Measurements from ENCODE around the gene DHRS4L2. TPM values are rescaled to one million over a fixed set of nuclear protein-coding genes. Genes with fewer than 3 reads are reported as not detected.
"Not testable (repeated sequence)": the region's sequence is repeated elsewhere in the genome, so short reads cannot be mapped to it uniquely, and the experiment has no call there.

Gene DHRS4L2
- total RNA-seq, 2 donors from 2014 or later, result 15.8 to 17.9 TPM

DNA sequence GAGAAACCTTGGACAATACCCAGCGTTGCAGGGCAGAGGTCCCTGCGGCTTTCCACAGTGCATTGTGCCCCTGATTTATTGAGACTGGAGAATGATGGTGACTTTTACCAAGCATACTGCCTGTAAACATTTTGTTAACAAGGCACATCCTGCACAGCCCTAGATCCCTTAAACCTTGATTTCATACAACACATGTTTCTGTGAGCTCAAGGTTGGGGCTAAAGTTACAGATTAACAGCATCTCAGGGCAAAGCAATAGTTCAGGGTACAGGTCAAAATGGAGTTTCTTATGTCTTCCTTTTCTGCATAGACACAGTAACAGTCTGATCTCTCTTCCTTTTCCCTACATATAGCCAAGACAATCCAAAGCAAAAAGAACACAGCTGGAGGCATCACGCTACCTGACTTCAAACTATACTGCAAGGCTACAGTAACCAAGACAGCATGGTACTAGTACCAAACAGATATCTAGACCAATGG lies 36.2 kb downstream of the DHRS4L2 start:
- not testable (repeated sequence) for H3K27ac Mint-ChIP-seq; H3K4me3 Mint-ChIP-seq; ATAC-seq (replicated peaks); H3K9me3 Mint-ChIP-seq; H3K36me3 Mint-ChIP-seq (ENCODE audit: low read depth); H3K4me1 Mint-ChIP-seq; H3K27me3 Mint-ChIP-seq

GRCh38 chr14:24029687-24030086 lies 41.0 kb downstream of the DHRS4L2 start:
- not testable (repeated sequence) for H3K9me3 Mint-ChIP-seq; H3K36me3 Mint-ChIP-seq (ENCODE audit: low read depth)

GRCh38 chr14:24031331-24031730 lies 42.6 kb downstream of the DHRS4L2 start:
- not testable (repeated sequence) for H3K4me1 Mint-ChIP-seq; H3K27ac Mint-ChIP-seq; H3K9me3 Mint-ChIP-seq; ATAC-seq (replicated peaks); H3K36me3 Mint-ChIP-seq (ENCODE audit: low read depth); H3K27me3 Mint-ChIP-seq; H3K4me3 Mint-ChIP-seq

More at GRCh38 chr14:24029687-24030086, 41.0 kb downstream of the DHRS4L2 start:
- H3K27me3 Mint-ChIP-seq; H3K27ac Mint-ChIP-seq; H3K4me1 Mint-ChIP-seq; H3K4me3 Mint-ChIP-seq; ATAC-seq (replicated peaks): not testable (repeated sequence)

DNA sequence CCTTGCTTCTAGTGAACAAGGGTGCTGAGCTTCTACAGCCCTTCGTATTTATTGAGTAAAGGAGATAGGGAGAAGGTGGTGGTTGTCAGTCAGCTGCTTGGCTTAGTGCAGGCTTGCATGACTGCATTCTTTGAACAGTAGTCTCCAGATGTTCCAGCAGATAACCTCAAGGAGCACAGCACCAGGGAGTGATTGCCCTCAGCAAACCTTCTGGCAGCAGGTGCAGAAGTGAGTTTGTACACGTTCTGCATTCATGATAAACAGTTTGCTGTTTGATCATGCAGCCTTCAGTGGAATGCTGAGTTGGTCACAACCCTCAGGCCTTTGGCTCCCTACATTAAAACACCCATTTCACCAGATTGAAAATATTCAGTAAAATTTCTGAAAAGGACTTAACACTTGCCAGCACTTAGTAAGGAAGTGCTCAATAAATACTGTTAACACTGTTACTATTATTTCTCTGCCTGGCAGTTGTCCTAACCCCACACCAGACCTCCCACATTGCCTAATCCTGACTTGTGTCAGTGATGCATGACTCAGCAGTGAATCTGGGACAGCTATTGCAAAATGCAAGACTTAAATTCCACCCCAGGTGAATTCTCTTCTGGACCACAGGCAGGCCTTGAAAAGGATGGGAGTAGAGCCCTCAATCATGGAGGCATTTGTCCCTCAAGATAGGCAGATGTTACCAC lies 44.1 kb downstream of the DHRS4L2 start:
- no peak overlapping the region for H3K27ac Mint-ChIP-seq
- no peaks in the 10 kb centered on the region for H3K9me3 Mint-ChIP-seq
- no peak for ATAC-seq (replicated peaks)
- H3K36me3 Mint-ChIP-seq (ENCODE audit: low read depth), result no peaks in the 10 kb centered on the region
- no peak overlapping the region for H3K4me3 Mint-ChIP-seq
- H3K4me1 Mint-ChIP-seq, result peaks cover 6% of the 10 kb centered on the region
- no peaks in the 10 kb centered on the region for H3K27me3 Mint-ChIP-seq

- H3K27me3 Mint-ChIP-seq; H3K4me1 Mint-ChIP-seq; H3K36me3 Mint-ChIP-seq (ENCODE audit: low read depth); H3K9me3 Mint-ChIP-seq: not testable (repeated sequence)
- peak overlapping the region; percentile 93 for H3K4me3 Mint-ChIP-seq
- peak; percentile 18 for ATAC-seq (replicated peaks)
- peak overlapping the region; percentile 93 for H3K27ac Mint-ChIP-seq
Observed at GRCh38 chr14:24035769-24036168, 47.0 kb downstream of the DHRS4L2 start.

DNA sequence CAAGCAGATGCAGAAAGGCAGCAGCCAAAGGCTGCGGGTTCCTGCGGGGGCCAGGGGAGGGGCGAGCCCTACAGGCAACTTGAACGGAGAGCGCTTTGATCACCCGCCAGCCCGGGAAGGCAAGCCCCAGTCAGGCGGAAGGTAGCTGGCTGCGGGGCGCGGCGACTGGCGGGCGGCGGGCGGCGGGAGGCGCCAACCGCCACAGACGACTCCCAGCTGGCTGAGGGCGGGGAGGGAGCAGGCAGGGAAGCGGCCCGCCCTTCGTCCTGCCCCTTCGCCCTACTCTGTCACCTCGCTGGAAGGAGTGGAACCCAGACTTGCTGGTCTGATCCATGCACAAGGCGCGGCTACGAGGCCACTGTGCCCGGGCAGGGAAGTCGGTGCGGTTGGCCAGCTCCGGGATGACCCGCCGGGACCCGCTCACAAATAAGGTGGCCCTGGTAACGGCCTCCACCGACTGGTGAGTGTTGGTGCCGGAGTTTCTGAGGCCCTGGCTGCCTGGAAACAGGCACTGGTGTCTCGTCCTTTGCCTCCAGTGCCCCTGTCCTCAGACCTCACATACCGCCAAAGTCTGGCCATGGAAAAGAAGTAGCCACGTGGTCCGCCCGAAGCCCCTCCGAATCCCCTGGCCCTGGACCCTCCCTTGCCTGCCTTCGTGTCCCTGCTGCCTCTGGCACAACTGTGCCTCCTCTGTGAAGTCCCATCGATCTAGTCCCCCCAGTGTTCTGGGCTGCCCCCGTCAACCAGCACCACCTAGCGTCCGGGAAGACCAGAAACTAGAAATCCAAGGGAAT lies 47.6 kb downstream of the DHRS4L2 start:
- peak overlapping the region; percentile 93 for H3K27ac Mint-ChIP-seq

GRCh38 chr14:24036963-24037657 lies 48.4 kb downstream of the DHRS4L2 start:
- H3K27me3 Mint-ChIP-seq; H3K36me3 Mint-ChIP-seq (ENCODE audit: low read depth); H3K4me1 Mint-ChIP-seq; H3K9me3 Mint-ChIP-seq: not testable (repeated sequence)
- peak; percentile 3 for ATAC-seq (replicated peaks)
- peak overlapping the region; percentile 93 for H3K27ac Mint-ChIP-seq
- peak overlapping the region; percentile 93 for H3K4me3 Mint-ChIP-seq

More for the DNA sequence above, 47.6 kb downstream of the DHRS4L2 start:
- H3K4me1 Mint-ChIP-seq, result peaks cover 6% of the 10 kb centered on the region
- no peaks in the 10 kb centered on the region for H3K9me3 Mint-ChIP-seq
- peak; percentile 89 for ATAC-seq (replicated peaks)
- peak overlapping the region; percentile 93 for H3K4me3 Mint-ChIP-seq
- H3K36me3 Mint-ChIP-seq (ENCODE audit: low read depth), result no peaks in the 10 kb centered on the region
- H3K27me3 Mint-ChIP-seq, result no peaks in the 10 kb centered on the region

DNA sequence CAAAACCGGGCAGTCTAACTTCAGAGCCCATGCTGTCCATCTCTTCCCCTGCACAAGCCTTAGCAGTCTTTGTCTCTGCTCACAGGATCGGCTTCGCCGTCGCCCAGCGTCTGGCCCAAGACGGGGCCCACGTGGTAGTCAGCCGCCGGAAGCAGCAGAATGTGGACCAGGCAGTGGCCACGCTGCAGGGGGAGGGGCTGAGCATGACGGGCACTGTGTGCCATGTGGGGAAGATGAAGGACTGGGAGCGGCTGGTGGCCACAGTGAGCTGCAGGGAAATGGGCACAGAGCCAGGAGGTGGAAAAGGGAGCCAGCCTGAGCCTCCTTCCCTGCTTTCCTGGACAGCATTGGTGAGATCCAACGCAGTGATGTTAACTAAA lies 48.9 kb downstream of the DHRS4L2 start:
- H3K36me3 Mint-ChIP-seq (ENCODE audit: low read depth), result no peaks in the 10 kb centered on the region
- no peak for ATAC-seq (replicated peaks)
- peaks cover 6% of the 10 kb centered on the region for H3K4me1 Mint-ChIP-seq
- no peaks in the 10 kb centered on the region for H3K9me3 Mint-ChIP-seq
- no peak overlapping the region for H3K27ac Mint-ChIP-seq
- H3K27me3 Mint-ChIP-seq, result no peaks in the 10 kb centered on the region
- H3K4me3 Mint-ChIP-seq, result no peak overlapping the region

DNA sequence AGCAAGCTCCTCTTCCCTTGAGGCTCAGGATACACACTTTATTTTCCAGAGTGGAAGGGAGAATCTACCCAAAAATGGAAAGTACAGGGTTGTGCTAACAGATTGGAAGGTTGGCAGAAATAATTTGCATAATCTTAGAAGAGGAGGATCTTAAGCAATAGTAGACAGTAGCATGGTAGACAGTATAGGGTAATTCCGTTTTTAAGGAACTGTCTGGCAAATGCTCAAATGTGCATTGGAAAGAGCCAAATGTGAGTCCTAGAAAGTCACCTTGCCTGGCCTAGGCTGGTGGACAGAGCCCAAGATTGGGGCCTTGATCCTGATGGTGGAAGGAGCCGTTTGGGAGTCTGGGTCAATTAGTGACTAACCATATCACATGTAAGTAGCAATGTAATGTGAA lies 50.0 kb downstream of the DHRS4L2 start:
- no peak overlapping the region for H3K4me3 Mint-ChIP-seq
- H3K27ac Mint-ChIP-seq, result no peak overlapping the region
- H3K9me3 Mint-ChIP-seq, result no peaks in the 10 kb centered on the region
- no peaks in the 10 kb centered on the region for H3K27me3 Mint-ChIP-seq
- peaks cover 6% of the 10 kb centered on the region for H3K4me1 Mint-ChIP-seq
- H3K36me3 Mint-ChIP-seq (ENCODE audit: low read depth), result no peaks in the 10 kb centered on the region
- no peak for ATAC-seq (replicated peaks)

GRCh38 chr14:24040692-24041091 lies 52.0 kb downstream of the DHRS4L2 start:
- ATAC-seq (replicated peaks), result no peak
- Mint-ChIP-seq H3K27me3 (peaks cover 3% of the 10 kb centered on the region), H3K4me3 (no peak overlapping the region), H3K27ac (no peak overlapping the region), H3K9me3 (no peaks in the 10 kb centered on the region), H3K36me3 (ENCODE audit: low read depth) (no peaks in the 10 kb centered on the region), H3K4me1 (peaks cover 6% of the 10 kb centered on the region)

- H3K4me3 Mint-ChIP-seq, result no peak overlapping the region
- peaks cover 3% of the 10 kb centered on the region for H3K27me3 Mint-ChIP-seq
- no peaks in the 10 kb centered on the region for H3K9me3 Mint-ChIP-seq
- H3K4me1 Mint-ChIP-seq, result no peaks in the 10 kb centered on the region
- no peaks in the 10 kb centered on the region for H3K36me3 Mint-ChIP-seq (ENCODE audit: low read depth)
- no peak for ATAC-seq (replicated peaks)
- H3K27ac Mint-ChIP-seq, result no peak overlapping the region
Observed at GRCh38 chr14:24042746-24043145, 54.0 kb downstream of the DHRS4L2 start.

- H3K27ac Mint-ChIP-seq; ATAC-seq (replicated peaks); H3K4me3 Mint-ChIP-seq; H3K36me3 Mint-ChIP-seq (ENCODE audit: low read depth); H3K9me3 Mint-ChIP-seq; H3K27me3 Mint-ChIP-seq: not testable (repeated sequence)
- peaks cover 15% of the 10 kb centered on the region for H3K4me1 Mint-ChIP-seq
Observed at GRCh38 chr14:24049002-24049401, 60.3 kb downstream of the DHRS4L2 start.

DNA sequence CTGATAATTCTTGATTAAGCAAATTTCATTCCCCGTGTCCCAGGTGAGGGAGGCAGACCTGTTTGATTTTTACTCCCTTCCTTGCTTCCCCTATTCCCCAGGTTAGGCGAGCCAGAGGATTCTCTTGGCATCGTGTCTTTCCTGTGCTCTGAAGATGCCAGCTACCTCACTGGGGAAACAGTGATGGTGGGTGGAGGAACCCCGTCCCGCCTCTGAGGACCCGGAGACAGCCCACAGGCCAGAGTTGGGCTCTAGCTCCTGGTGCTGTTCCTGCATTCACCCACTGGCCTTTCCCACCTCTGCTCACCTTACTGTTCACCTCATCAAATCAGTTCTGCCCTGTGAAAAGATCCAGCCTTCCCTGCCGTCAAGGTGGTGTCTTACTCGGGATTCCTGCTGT lies 62.0 kb downstream of the DHRS4L2 start:
- not testable (repeated sequence) for H3K27ac Mint-ChIP-seq; H3K27me3 Mint-ChIP-seq; H3K9me3 Mint-ChIP-seq; ATAC-seq (replicated peaks); H3K36me3 Mint-ChIP-seq (ENCODE audit: low read depth)
- Mint-ChIP-seq H3K4me3 (peak overlapping the region; percentile 79), H3K4me1 (peaks cover 15% of the 10 kb centered on the region)

DNA sequence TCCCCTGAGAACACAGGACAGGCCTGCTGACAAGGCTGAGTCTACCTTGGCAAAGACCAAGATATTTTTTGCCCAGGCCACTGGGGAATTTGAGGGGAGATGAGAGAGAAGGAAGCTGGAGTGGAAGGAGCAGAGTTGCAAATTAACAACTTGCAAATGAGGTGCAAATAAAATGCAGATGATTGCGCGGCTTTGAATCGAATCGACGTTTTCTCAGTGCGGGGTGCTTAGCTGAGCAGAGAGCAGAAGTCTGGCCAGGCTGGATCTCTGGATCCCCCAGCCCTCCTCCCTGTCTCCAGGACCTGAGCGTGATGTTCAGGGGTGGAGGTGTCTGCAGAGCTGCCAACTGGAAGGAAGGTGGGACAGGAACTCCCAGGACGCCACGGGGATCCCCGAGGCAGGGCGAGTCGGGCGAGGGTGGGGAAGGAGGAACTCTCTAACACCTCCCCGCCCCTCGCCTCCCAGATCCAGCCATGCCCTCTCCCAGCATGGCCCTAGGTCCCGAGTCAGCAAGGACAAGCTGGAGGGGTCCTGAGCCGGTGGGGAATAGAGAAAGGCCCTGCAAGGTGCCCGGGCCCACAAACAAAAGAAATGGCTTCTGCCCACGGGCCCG lies 62.6 kb downstream of the DHRS4L2 start:
- H3K4me1 Mint-ChIP-seq, result peaks cover 15% of the 10 kb centered on the region
- H3K36me3 Mint-ChIP-seq (ENCODE audit: low read depth), result no peaks in the 10 kb centered on the region
- H3K4me3 Mint-ChIP-seq, result peak overlapping the region; percentile 79
- peaks cover 6% of the 10 kb centered on the region for H3K27me3 Mint-ChIP-seq
- no peak for ATAC-seq (replicated peaks)
- no peak overlapping the region for H3K27ac Mint-ChIP-seq
- no peaks in the 10 kb centered on the region for H3K9me3 Mint-ChIP-seq

All from activated T-helper 17 cell treated with anti-CD3 and anti-CD28 coated beads, Interleukin-2, amount 50 U/mL, for 72 hours (primary cell).